MM.1S (cell line): Measurements from ENCODE around the gene VGLL4.
"Not testable (repeated sequence)": the region's sequence is repeated elsewhere in the genome, so short reads cannot be mapped to it uniquely, and the experiment has no call there.

Experiments used
- CTCF ChIP-seq: fragments of 300-600 bp; sonication (generic); IDR thresholded peaks from 2 replicates; pipeline ENCODE4 v1.5.1; 2016; ENCODE audit warnings: antibody characterized with exemption, low read length, mixed read lengths
- EZH2 ChIP-seq: fragments of 300-600 bp; sonication (generic); optimal IDR thresholded peaks from 2 replicates; pipeline ENCODE3; 2017; ENCODE audit warnings: low read depth, mild to moderate bottlenecking, antibody characterized with exemption, low read length, mixed read lengths
- EZH2phosphoT487 ChIP-seq: fragments of 300-600 bp; sonication (generic); IDR thresholded peaks from 2 replicates; pipeline ENCODE4 v1.6.1; 2018; ENCODE audit warnings: antibody characterized with exemption, low read length

GRCh38 chr3:11595024-11595423 lies 48.7 kb downstream of the VGLL4 start:
- not testable (repeated sequence) for TF ChIP-seq CTCF, EZH2phosphoT487, EZH2
